Measurements from ENCODE around the gene PCBP3. TPM values are rescaled to one million over a fixed set of nuclear protein-coding genes. Genes with fewer than 3 reads are reported as not detected.
"Not testable (repeated sequence)": the region's sequence is repeated elsewhere in the genome, so short reads cannot be mapped to it uniquely, and the experiment has no call there.

PCBP3 gene
- total RNA-seq, 1 experiment from 2014 or later: 1.4 TPM

GRCh38 chr21:45704311-45705108 is 61.0 kb downstream of the PCBP3 start:
- H3K36me3 Mint-ChIP-seq (ENCODE audit: insufficient read depth, unreplicated experiment): no peaks in the 10 kb centered on the region
- TF ChIP-seq CTCF (IDR thresholded peaks at IDR 0.05; ENCODE audit: unreplicated experiment): no peak
- H3K27me3 Mint-ChIP-seq (ENCODE audit: unreplicated experiment): peaks cover 35% of the 10 kb centered on the region
- no peaks in the 10 kb centered on the region for H3K4me1 Mint-ChIP-seq (ENCODE audit: low read depth, unreplicated experiment)
- BruUV-seq (replicated peaks): no TSS peak
- intact Hi-C loops (cut with micrococcal nuclease; ENCODE audit: unreplicated experiment): no loop called here
- no peak overlapping the region for H3K4me3 Mint-ChIP-seq (ENCODE audit: low read depth, unreplicated experiment)
- H3K27ac Mint-ChIP-seq (ENCODE audit: unreplicated experiment): no peak overlapping the region
- CTCF ChIA-PET: no interaction called here
- H3K9me3 Mint-ChIP-seq (ENCODE audit: low read depth, unreplicated experiment): no peaks in the 10 kb centered on the region
- DNase-seq: no peak

- Mint-ChIP-seq H3K27ac (ENCODE audit: unreplicated experiment) (no peak overlapping the region), H3K4me3 (ENCODE audit: low read depth, unreplicated experiment) (no peak overlapping the region), H3K4me1 (ENCODE audit: low read depth, unreplicated experiment) (no peaks in the 10 kb centered on the region), H3K9me3 (ENCODE audit: low read depth, unreplicated experiment) (no peaks in the 10 kb centered on the region), H3K36me3 (ENCODE audit: insufficient read depth, unreplicated experiment) (no peaks in the 10 kb centered on the region), H3K27me3 (ENCODE audit: unreplicated experiment) (peaks cover 20% of the 10 kb centered on the region)
- CTCF ChIA-PET: no interaction called here
- intact Hi-C loops (cut with micrococcal nuclease; ENCODE audit: unreplicated experiment): no loop called here
- no peak for TF ChIP-seq CTCF (IDR thresholded peaks at IDR 0.05; ENCODE audit: unreplicated experiment)
- DNase-seq: no peak
- no TSS peak for BruUV-seq (replicated peaks)
These were observed 62.8 kb downstream of the PCBP3 start for GRCh38 chr21:45706299-45706698.

GRCh38 chr21:45709173-45709572 is 65.6 kb downstream of the PCBP3 start:
- peaks cover 19% of the 10 kb centered on the region for H3K27me3 Mint-ChIP-seq (ENCODE audit: unreplicated experiment)
- H3K9me3 Mint-ChIP-seq (ENCODE audit: low read depth, unreplicated experiment): peaks cover 4% of the 10 kb centered on the region
- no peak overlapping the region for H3K4me3 Mint-ChIP-seq (ENCODE audit: low read depth, unreplicated experiment)
- TF ChIP-seq CTCF (IDR thresholded peaks at IDR 0.05; ENCODE audit: unreplicated experiment): no peak
- no TSS peak for BruUV-seq (replicated peaks)
- intact Hi-C loops (cut with micrococcal nuclease; ENCODE audit: unreplicated experiment): no loop called here
- no peaks in the 10 kb centered on the region for H3K4me1 Mint-ChIP-seq (ENCODE audit: low read depth, unreplicated experiment)
- H3K27ac Mint-ChIP-seq (ENCODE audit: unreplicated experiment): no peak overlapping the region
- DNase-seq: no peak
- no peaks in the 10 kb centered on the region for H3K36me3 Mint-ChIP-seq (ENCODE audit: insufficient read depth, unreplicated experiment)
- CTCF ChIA-PET: no interaction called here

GRCh38 chr21:45709696-45710268 is 66.3 kb downstream of the PCBP3 start:
- H3K4me1 Mint-ChIP-seq (ENCODE audit: low read depth, unreplicated experiment): no peaks in the 10 kb centered on the region
- no TSS peak for BruUV-seq (replicated peaks)
- no peak for DNase-seq
- intact Hi-C loops (cut with micrococcal nuclease; ENCODE audit: unreplicated experiment): no loop called here
- TF ChIP-seq CTCF (IDR thresholded peaks at IDR 0.05; ENCODE audit: unreplicated experiment): no peak
- H3K27ac Mint-ChIP-seq (ENCODE audit: unreplicated experiment): no peak overlapping the region
- H3K36me3 Mint-ChIP-seq (ENCODE audit: insufficient read depth, unreplicated experiment): no peaks in the 10 kb centered on the region
- H3K27me3 Mint-ChIP-seq (ENCODE audit: unreplicated experiment): peaks cover 18% of the 10 kb centered on the region
- peaks cover 4% of the 10 kb centered on the region for H3K9me3 Mint-ChIP-seq (ENCODE audit: low read depth, unreplicated experiment)
- CTCF ChIA-PET: no interaction called here
- H3K4me3 Mint-ChIP-seq (ENCODE audit: low read depth, unreplicated experiment): no peak overlapping the region

- BruUV-seq (replicated peaks); H3K27ac Mint-ChIP-seq (ENCODE audit: unreplicated experiment); CTCF ChIA-PET: not testable (repeated sequence)
These were observed 66.8 kb downstream of the PCBP3 start for GRCh38 chr21:45710306-45710705.

More at GRCh38 chr21:45710306-45710705, 66.8 kb downstream of the PCBP3 start:
- DNase-seq; H3K4me3 Mint-ChIP-seq (ENCODE audit: low read depth, unreplicated experiment); H3K9me3 Mint-ChIP-seq (ENCODE audit: low read depth, unreplicated experiment); H3K36me3 Mint-ChIP-seq (ENCODE audit: insufficient read depth, unreplicated experiment); intact Hi-C loops (cut with micrococcal nuclease; ENCODE audit: unreplicated experiment); H3K4me1 Mint-ChIP-seq (ENCODE audit: low read depth, unreplicated experiment): not testable (repeated sequence)
- peaks cover 18% of the 10 kb centered on the region for H3K27me3 Mint-ChIP-seq (ENCODE audit: unreplicated experiment)
